ENCODE measurements around the gene NLGN1. TPM values are rescaled to one million over a fixed set of nuclear protein-coding genes. Genes with fewer than 3 reads are reported as not detected.

NLGN1 gene
- total and polyA plus RNA-seq, 9 of the 15 experiments (the other 6 are each of a cell fraction or from before 2014, with no cell fraction given): under 0.01 to 0.01 TPM; not detected in 7

GRCh38 chr3:173796405-173796804, 398.9 kb downstream of the NLGN1 start (continued):
- TF ChIP-seq, protein P1, sequence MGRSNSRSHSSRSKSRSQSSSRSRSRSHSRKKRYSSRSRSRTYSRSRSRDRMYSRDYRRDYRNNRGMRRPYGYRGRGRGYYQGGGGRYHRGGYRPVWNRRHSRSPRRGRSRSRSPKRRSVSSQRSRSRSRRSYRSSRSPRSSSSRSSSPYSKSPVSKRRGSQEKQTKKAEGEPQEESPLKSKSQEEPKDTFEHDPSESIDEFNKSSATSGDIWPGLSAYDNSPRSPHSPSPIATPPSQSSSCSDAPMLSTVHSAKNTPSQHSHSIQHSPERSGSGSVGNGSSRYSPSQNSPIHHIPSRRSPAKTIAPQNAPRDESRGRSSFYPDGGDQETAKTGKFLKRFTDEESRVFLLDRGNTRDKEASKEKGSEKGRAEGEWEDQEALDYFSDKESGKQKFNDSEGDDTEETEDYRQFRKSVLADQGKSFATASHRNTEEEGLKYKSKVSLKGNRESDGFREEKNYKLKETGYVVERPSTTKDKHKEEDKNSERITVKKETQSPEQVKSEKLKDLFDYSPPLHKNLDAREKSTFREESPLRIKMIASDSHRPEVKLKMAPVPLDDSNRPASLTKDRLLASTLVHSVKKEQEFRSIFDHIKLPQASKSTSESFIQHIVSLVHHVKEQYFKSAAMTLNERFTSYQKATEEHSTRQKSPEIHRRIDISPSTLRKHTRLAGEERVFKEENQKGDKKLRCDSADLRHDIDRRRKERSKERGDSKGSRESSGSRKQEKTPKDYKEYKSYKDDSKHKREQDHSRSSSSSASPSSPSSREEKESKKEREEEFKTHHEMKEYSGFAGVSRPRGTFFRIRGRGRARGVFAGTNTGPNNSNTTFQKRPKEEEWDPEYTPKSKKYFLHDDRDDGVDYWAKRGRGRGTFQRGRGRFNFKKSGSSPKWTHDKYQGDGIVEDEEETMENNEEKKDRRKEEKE (IDR thresholded peaks at IDR 0.05; ENCODE audit: borderline replicate concordance in 1 of 2, control insufficient read depth in 1 of 2, low read depth in 2 of 2, low read length in 1 of 2): no peak
- TF ChIP-seq EGR1 (conservative IDR thresholded peaks at IDR 0.05) (no peak), ZNF12 (CRISPR knock-in tag; IDR thresholded peaks at IDR 0.05) (no peak), STAT5A (IDR thresholded peaks at IDR 0.05; ENCODE audit: borderline replicate concordance, low read length) (no peak), AFF1 (IDR thresholded peaks at IDR 0.05; ENCODE audit: low read depth in 1 of 2, partially characterized antibody in 2 of 2) (no peak)
- TF ChIP-seq, protein P2, sequence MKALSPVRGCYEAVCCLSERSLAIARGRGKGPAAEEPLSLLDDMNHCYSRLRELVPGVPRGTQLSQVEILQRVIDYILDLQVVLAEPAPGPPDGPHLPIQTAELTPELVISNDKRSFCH (CRISPR knock-in tag; IDR thresholded peaks at IDR 0.05): no peak
- TF ChIP-seq, protein P2 (tag; IDR thresholded peaks at IDR 0.05): no peak
- TF ChIP-seq, protein P3, sequence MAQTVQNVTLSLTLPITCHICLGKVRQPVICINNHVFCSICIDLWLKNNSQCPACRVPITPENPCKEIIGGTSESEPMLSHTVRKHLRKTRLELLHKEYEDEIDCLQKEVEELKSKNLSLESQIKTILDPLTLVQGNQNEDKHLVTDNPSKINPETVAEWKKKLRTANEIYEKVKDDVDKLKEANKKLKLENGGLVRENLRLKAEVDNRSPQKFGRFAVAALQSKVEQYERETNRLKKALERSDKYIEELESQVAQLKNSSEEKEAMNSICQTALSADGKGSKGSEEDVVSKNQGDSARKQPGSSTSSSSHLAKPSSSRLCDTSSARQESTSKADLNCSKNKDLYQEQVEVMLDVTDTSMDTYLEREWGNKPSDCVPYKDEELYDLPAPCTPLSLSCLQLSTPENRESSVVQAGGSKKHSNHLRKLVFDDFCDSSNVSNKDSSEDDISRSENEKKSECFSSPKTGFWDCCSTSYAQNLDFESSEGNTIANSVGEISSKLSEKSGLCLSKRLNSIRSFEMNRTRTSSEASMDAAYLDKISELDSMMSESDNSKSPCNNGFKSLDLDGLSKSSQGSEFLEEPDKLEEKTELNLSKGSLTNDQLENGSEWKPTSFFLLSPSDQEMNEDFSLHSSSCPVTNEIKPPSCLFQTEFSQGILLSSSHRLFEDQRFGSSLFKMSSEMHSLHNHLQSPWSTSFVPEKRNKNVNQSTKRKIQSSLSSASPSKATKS (CRISPR knock-in tag; IDR thresholded peaks at IDR 0.05): no peak
